ENCODE data around the gene CLMN. TPM values are rescaled to one million over a fixed set of nuclear protein-coding genes. Genes with fewer than 3 reads are reported as not detected.

The CLMN gene
- total and polyA plus RNA-seq, 9 of the 15 experiments (the other 6 are each of a cell fraction or from before 2014, with no cell fraction given) = 0.01 to 0.18 (median 0.07) TPM; not detected in 4

DNA sequence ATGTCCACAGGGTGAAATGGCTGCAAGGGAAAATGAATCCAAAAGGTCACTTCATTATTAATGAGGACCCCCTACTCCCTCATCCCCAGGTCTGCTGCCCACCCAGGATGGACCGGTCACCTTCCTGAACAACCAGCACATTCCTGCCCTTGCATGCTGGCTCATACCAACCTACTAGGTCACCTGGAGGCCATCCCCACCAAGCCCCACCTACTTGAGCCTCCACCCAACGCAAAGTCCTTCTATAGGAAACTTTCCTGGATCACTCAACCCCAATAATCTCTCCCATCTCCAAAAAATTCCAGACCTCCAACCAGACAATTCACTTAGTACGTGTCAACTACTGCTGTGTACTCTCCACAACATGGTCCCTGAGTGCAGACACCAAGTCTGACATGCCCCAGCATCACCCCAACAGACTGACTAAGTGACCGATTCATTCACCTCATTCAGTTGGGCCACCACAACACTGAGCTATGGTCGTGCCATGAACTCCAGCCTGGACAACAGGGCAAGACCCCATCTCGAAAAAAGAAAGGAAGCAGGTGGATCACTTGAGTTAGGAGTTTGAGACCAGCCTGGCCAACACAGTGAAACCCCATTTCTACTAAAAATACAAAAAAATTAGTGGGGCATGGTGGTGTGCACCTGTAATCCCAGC lies 18.1 kb downstream of the CLMN start (continued):
- TF ChIP-seq, protein P1, sequence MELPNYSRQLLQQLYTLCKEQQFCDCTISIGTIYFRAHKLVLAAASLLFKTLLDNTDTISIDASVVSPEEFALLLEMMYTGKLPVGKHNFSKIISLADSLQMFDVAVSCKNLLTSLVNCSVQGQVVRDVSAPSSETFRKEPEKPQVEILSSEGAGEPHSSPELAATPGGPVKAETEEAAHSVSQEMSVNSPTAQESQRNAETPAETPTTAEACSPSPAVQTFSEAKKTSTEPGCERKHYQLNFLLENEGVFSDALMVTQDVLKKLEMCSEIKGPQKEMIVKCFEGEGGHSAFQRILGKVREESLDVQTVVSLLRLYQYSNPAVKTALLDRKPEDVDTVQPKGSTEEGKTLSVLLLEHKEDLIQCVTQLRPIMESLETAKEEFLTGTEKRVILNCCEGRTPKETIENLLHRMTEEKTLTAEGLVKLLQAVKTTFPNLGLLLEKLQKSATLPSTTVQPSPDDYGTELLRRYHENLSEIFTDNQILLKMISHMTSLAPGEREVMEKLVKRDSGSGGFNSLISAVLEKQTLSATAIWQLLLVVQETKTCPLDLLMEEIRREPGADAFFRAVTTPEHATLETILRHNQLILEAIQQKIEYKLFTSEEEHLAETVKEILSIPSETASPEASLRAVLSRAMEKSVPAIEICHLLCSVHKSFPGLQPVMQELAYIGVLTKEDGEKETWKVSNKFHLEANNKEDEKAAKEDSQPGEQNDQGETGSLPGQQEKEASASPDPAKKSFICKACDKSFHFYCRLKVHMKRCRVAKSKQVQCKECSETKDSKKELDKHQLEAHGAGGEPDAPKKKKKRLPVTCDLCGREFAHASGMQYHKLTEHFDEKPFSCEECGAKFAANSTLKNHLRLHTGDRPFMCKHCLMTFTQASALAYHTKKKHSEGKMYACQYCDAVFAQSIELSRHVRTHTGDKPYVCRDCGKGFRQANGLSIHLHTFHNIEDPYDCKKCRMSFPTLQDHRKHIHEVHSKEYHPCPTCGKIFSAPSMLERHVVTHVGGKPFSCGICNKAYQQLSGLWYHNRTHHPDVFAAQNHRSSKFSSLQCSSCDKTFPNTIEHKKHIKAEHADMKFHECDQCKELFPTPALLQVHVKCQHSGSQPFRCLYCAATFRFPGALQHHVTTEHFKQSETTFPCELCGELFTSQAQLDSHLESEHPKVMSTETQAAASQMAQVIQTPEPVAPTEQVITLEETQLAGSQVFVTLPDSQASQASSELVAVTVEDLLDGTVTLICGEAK (IDR thresholded peaks at IDR 0.05) = no peak
- TF ChIP-seq, protein P1 (CRISPR knock-in tag; IDR thresholded peaks at IDR 0.05) = no peak
- TF ChIP-seq SOX6 (IDR thresholded peaks at IDR 0.05) (no peak), WHSC1 (IDR thresholded peaks at IDR 0.05; ENCODE audit: low read length) (no peak)
- TF ChIP-seq, protein P2, sequence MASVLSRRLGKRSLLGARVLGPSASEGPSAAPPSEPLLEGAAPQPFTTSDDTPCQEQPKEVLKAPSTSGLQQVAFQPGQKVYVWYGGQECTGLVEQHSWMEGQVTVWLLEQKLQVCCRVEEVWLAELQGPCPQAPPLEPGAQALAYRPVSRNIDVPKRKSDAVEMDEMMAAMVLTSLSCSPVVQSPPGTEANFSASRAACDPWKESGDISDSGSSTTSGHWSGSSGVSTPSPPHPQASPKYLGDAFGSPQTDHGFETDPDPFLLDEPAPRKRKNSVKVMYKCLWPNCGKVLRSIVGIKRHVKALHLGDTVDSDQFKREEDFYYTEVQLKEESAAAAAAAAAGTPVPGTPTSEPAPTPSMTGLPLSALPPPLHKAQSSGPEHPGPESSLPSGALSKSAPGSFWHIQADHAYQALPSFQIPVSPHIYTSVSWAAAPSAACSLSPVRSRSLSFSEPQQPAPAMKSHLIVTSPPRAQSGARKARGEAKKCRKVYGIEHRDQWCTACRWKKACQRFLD (CRISPR knock-in tag; IDR thresholded peaks at IDR 0.05) = no peak
- TF ChIP-seq, protein P3, sequence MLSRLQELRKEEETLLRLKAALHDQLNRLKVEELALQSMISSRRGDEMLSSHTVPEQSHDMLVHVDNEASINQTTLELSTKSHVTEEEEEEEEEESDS (CRISPR knock-in tag; IDR thresholded peaks at IDR 0.05) = no peak
- TF ChIP-seq, protein P4, sequence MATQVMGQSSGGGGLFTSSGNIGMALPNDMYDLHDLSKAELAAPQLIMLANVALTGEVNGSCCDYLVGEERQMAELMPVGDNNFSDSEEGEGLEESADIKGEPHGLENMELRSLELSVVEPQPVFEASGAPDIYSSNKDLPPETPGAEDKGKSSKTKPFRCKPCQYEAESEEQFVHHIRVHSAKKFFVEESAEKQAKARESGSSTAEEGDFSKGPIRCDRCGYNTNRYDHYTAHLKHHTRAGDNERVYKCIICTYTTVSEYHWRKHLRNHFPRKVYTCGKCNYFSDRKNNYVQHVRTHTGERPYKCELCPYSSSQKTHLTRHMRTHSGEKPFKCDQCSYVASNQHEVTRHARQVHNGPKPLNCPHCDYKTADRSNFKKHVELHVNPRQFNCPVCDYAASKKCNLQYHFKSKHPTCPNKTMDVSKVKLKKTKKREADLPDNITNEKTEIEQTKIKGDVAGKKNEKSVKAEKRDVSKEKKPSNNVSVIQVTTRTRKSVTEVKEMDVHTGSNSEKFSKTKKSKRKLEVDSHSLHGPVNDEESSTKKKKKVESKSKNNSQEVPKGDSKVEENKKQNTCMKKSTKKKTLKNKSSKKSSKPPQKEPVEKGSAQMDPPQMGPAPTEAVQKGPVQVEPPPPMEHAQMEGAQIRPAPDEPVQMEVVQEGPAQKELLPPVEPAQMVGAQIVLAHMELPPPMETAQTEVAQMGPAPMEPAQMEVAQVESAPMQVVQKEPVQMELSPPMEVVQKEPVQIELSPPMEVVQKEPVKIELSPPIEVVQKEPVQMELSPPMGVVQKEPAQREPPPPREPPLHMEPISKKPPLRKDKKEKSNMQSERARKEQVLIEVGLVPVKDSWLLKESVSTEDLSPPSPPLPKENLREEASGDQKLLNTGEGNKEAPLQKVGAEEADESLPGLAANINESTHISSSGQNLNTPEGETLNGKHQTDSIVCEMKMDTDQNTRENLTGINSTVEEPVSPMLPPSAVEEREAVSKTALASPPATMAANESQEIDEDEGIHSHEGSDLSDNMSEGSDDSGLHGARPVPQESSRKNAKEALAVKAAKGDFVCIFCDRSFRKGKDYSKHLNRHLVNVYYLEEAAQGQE (IDR thresholded peaks at IDR 0.05; ENCODE audit: borderline replicate concordance) = no peak
- TF ChIP-seq, protein P4 (CRISPR knock-in tag; IDR thresholded peaks at IDR 0.05; ENCODE audit: low read depth) = no peak

All from K562 (cell line).